Right lobe of liver (tissue), 4 donors: ENCODE results near the gene CCNI2.

Experiments
- CTCF ChIP-seq, 4 donors: fragments of 200-600 bp in 3 of 4; fragments of 450-650 bp in 1 of 4; IDR thresholded peaks; one replicate each; pipeline versions ENCODE4 v1.5.1 to v1.8.0; 2016 to 2022; ENCODE audit warnings: antibody characterized with exemption in 4 of 4, mild to moderate bottlenecking in 2 of 4
- POLR2A ChIP-seq: fragments of 450-650 bp; IDR thresholded peaks from one replicate; pipeline ENCODE4 v1.6.1; 2017; ENCODE audit warnings: antibody characterized with exemption, mild to moderate bottlenecking
- donor health status: DM: no; HTN: no; CAD: no.
- donor health status: DM: no; HTN: no; CAD: no.
- donor health status: DM: no; HTN: yes; CAD: no.

GRCh38 chr5:132782101-132782500 is 34.9 kb downstream of the CCNI2 start:
- TF ChIP-seq POLR2A = no peak
- no peak for TF ChIP-seq CTCF (IDR thresholded peaks at IDR 0.05)
